GM06990 (cell line): ENCODE data around the gene SCAMP1.

Experiments used
- DNase-seq: peaks from one replicate; pipeline ENCODE4 v3.0.0-alpha.2; 2011; ENCODE audit not compliant: insufficient read length; ENCODE audit errors: extremely low read depth
- H3K27me3 ChIP-seq: replicated peaks from 2 replicates; pipeline ENCODE4 v1.6.0; 2011; ENCODE audit warnings: low read length; ENCODE audit not compliant: control insufficient read depth, insufficient read depth
- H3K36me3 ChIP-seq: 2 replicates; pipeline ENCODE4 v1.5.1; 2011; ENCODE audit warnings: low read length; ENCODE audit not compliant: control insufficient read depth, insufficient read depth
- H3K4me3 ChIP-seq: replicated peaks from 2 replicates; pipeline ENCODE4 v1.5.1; 2011; ENCODE audit warnings: low read depth, mild to moderate bottlenecking, control low read depth, low read length
- TF ChIP-seq, protein P1 (sequence below): IDR thresholded peaks from 2 replicates; pipeline ENCODE4 v1.5.1; 2011; ENCODE audit warnings: low read length, control low read depth, mild to moderate bottlenecking, inconsistent platforms; ENCODE audit not compliant: insufficient read depth, poor library complexity, severe bottlenecking

Gene SCAMP1

GRCh38 chr5:78326930-78327329, 33.5 kb upstream of the SCAMP1 start:
- no peaks in the 10 kb centered on the region for H3K36me3 ChIP-seq
- no peaks in the 10 kb centered on the region for H3K27me3 ChIP-seq
- H3K4me3 ChIP-seq = no peak overlapping the region
- TF ChIP-seq, protein P1, sequence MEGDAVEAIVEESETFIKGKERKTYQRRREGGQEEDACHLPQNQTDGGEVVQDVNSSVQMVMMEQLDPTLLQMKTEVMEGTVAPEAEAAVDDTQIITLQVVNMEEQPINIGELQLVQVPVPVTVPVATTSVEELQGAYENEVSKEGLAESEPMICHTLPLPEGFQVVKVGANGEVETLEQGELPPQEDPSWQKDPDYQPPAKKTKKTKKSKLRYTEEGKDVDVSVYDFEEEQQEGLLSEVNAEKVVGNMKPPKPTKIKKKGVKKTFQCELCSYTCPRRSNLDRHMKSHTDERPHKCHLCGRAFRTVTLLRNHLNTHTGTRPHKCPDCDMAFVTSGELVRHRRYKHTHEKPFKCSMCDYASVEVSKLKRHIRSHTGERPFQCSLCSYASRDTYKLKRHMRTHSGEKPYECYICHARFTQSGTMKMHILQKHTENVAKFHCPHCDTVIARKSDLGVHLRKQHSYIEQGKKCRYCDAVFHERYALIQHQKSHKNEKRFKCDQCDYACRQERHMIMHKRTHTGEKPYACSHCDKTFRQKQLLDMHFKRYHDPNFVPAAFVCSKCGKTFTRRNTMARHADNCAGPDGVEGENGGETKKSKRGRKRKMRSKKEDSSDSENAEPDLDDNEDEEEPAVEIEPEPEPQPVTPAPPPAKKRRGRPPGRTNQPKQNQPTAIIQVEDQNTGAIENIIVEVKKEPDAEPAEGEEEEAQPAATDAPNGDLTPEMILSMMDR = no peak
- no peak for DNase-seq

- Histone ChIP-seq H3K27me3 (no peaks in the 10 kb centered on the region), H3K36me3 (no peaks in the 10 kb centered on the region), H3K4me3 (no peak overlapping the region)
- TF ChIP-seq, protein P1 = no peak
- no peak for DNase-seq
Measured at GRCh38 chr5:78327761-78328510, 32.5 kb upstream of the SCAMP1 start.

GRCh38 chr5:78328585-78329173, 31.7 kb upstream of the SCAMP1 start:
- Histone ChIP-seq H3K36me3 (no peaks in the 10 kb centered on the region), H3K4me3 (no peak overlapping the region), H3K27me3 (no peaks in the 10 kb centered on the region)
- TF ChIP-seq, protein P1 = no peak
- DNase-seq = no peak

GRCh38 chr5:78331523-78332080, 28.8 kb upstream of the SCAMP1 start:
- DNase-seq = no peak
- no peaks in the 10 kb centered on the region for H3K36me3 ChIP-seq
- TF ChIP-seq, protein P1 = no peak
- H3K4me3 ChIP-seq = no peak overlapping the region
- no peaks in the 10 kb centered on the region for H3K27me3 ChIP-seq

DNA sequence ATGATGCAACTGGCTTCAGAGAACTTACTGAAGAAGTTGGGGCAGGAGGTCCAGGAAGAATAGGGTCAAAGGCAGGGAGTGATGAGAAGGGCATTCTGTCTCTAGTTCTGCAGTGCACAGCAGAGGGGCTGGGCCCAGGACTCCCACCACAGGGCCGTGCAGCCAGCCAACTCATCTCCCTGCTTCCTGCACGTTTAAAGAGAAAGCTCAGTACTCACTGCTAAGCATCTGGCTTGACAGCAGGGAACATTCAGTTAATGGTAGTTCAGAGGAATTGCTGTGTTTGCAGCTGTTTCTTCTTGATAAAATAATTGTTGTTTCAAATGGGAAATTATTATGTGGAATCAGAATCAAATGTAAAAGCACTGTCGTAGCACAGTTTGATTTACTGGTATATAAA, 25.6 kb upstream of the SCAMP1 start:
- DNase-seq = no peak
- Histone ChIP-seq H3K27me3 (no peaks in the 10 kb centered on the region), H3K4me3 (no peak overlapping the region), H3K36me3 (no peaks in the 10 kb centered on the region)
- TF ChIP-seq, protein P1 = no peak
